DMS53 (cell line): ENCODE measurements around the gene HAUS2.

Source experiments
- DNase-seq: peaks from one replicate; lab custom pipeline; 2025; lab: John Stamatoyannopoulos, UW

HAUS2 gene

DNA sequence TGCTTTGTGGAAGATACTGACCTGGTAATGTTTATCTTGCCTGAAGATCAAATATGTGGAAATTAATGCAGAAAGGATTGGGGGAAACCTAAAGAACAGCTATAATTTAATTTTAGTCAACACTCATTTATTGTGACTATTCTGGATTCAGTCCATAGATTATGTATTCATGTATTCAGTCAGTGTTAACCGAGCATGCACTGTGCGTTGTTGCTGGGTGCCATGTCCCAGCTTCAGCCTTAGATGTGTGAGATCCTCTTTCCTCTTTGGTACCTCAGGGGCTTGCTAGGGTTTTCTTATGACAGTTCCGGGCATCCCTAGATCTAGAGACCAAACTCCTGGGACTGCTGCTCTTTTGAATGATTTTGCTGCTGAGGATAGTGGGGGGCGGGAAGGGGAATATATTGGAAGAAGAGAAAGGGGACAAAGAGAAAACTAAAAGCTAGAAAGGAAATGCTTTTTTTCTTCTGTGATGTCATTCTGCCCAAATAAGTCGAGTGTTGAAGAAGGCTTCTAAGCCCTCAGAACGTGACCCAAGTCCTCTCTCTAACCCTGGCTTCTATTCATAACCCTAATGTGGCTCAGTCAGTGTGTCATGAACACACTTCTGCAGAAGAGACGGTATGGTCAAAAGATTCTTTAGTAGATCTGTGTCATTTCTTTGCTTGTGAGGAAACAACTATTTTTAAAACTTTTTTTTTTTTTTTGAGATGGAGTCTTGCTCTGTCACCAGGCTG, 60.3 kb downstream of the HAUS2 start:
- no peak for DNase-seq

DNA sequence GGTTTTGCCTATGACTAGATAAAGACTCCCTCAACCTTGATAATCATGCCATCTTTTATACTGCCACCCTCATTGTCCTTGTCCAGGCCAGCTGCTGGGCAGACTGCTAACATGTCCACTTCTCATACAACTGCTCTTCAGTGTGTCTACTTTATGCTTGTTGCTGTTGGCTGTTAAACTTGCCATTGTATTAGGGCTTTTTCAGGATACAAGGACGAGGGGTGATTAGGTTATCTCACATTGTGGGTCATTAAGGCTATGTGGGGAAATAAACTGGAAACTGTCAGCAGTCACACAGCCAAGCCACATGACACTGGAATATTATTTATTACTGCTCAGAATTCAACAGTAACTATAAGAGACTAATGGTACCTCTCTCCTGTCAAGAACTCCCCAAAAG, 62.9 kb downstream of the HAUS2 start:
- no peak for DNase-seq

DNA sequence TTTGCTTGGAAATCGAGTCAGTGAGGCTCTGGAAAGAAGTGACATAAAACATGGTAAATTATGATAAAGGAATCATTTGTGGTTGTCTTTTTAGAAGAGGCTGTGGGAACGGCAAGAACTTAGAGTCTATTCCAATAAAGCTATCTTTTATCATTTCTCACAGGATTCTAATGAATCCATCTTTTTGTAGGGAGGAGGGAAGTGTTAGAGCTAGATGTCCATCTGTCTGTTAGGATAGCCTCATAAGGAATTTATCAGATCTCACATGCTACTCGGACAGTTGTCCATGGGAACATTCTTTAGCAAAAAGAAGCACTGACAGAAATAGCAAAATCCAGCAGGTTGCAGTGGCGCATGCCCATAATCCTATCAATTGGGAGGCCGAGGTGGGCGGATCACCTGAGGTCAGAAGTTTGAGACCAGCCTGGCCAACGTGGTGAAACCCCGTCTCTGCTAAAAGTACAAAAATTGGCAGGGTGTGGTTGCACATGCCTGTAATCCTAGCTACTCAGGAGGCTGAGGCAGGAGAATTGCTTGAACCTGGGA, 63.8 kb downstream of the HAUS2 start:
- DNase-seq: no peak

DNA sequence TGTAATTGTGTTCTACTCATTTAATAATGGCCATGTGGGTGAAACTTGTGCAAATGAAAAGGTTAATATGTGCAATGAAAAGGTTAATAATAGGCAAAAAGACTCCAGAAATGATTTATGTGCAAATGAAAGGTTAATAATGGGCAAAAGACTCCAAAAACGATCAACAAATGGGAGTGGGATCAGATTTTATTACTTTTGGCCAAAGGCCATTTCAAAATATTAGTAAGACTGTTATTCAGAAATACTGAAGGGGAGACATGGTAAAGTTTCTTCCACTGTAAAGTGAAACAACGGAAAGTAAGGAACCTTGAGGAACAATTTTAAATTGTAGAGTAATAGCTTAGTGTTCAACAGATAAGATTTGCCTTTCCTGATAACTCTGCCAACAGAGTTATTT, 67.5 kb downstream of the HAUS2 start:
- DNase-seq: no peak
